CD4-positive, CD25-positive, alpha-beta regulatory T cell (primary cell): Measurements from ENCODE around the gene MAML2. TPM values are rescaled to one million over a fixed set of nuclear protein-coding genes. Genes with fewer than 3 reads are reported as not detected.
A peak's percentile ranks its signal among the peaks of the same experiment; 100 is the strongest.

ENCODE experiments used
- ATAC-seq, 2 donors: fragments of 150-1000 bp; cut with Tn5 transposase; one replicate each; pipeline ENCODE4 v1.10.0; 2021; ENCODE audit warnings: low read depth in 2 of 2, moderate number of reproducible peaks in 2 of 2, moderate library complexity in 1 of 2
- DNase-seq, 3 donors: peaks; one replicate each; pipeline versions ENCODE4 v3.0.0 to v3.0.0-alpha.2; 2012 to 2022; ENCODE audit warnings: mixed read lengths in 1 of 3
- H3K27ac ChIP-seq: one replicate; pipeline ENCODE4 v1.7.0; 2013; ENCODE audit warnings: mild to moderate bottlenecking, low read length; ENCODE audit not compliant: insufficient read depth, poor library complexity, severe bottlenecking
- H3K27me3 ChIP-seq: one replicate; pipeline ENCODE4 v1.7.0; 2013; ENCODE audit warnings: low read length; ENCODE audit not compliant: control insufficient read depth, insufficient read depth
- H3K36me3 ChIP-seq: one replicate; pipeline ENCODE4 v1.7.0; 2013; ENCODE audit warnings: mild to moderate bottlenecking, low read length, moderate library complexity; ENCODE audit not compliant: control insufficient read depth, insufficient read depth
- H3K4me1 ChIP-seq: 2 replicates; pipeline ENCODE4 v1.7.0; 2013; ENCODE audit warnings: mild to moderate bottlenecking, low read length; ENCODE audit not compliant: insufficient read depth, control insufficient read depth, poor library complexity, severe bottlenecking
- H3K4me3 ChIP-seq: one replicate; pipeline ENCODE4 v1.7.0; 2013; ENCODE audit warnings: low read depth, mild to moderate bottlenecking, low read length, moderate library complexity
- H3K9me3 ChIP-seq, 2 experiments: 1 replicate in 1 of 2; 2 replicates in 1 of 2; pipeline ENCODE4 v1.7.0; 2013; ENCODE audit warnings: low read length in 2 of 2, mild to moderate bottlenecking in 1 of 2, moderate library complexity in 1 of 2; ENCODE audit not compliant: control insufficient read depth in 2 of 2
- H3K27ac Mint-ChIP-seq, 3 donors: one replicate each; pipeline ENCODE4 v1.8.0; 2020 to 2022; ENCODE audit warnings: mild to moderate bottlenecking in 3 of 3, mixed read lengths in 3 of 3, moderate library complexity in 2 of 3
- H3K27me3 Mint-ChIP-seq: one replicate; pipeline ENCODE4 v1.8.0; 2022; ENCODE audit warnings: mild to moderate bottlenecking, mixed read lengths
- H3K36me3 Mint-ChIP-seq: one replicate; pipeline ENCODE4 v1.8.0; 2020; ENCODE audit warnings: mixed read lengths
- H3K4me1 Mint-ChIP-seq, 4 donors: one replicate each; pipeline ENCODE4 v1.8.0; 2020 to 2022; ENCODE audit warnings: mixed read lengths in 4 of 4, mild to moderate bottlenecking in 1 of 4
- H3K4me3 Mint-ChIP-seq, 4 donors: one replicate each; pipeline ENCODE4 v1.8.0; 2020 to 2022; ENCODE audit warnings: mild to moderate bottlenecking in 4 of 4, mixed read lengths in 4 of 4, moderate library complexity in 3 of 4
- H3K9me3 Mint-ChIP-seq, 7 donors: one replicate each; pipeline ENCODE4 v1.8.0; 2020 to 2022; ENCODE audit warnings: mixed read lengths in 7 of 7, mild to moderate bottlenecking in 3 of 7, moderate library complexity in 2 of 7
- polyA plus RNA-seq, 4 donors: library from polyadenylated mRNA; unstranded; fragments of 300-500 nt; fragmentation: Illumina TruSeq; gene quantifications; one replicate each; pipeline ENCODE4 v1.2.3, GENCODE V29; 2021
- total RNA-seq: library from RNA; stranded (reverse); gene quantifications from one replicate; pipeline ENCODE4 v1.2.3, GENCODE V29; 2022

The MAML2 gene
- total and polyA plus RNA-seq, 5 donors from 2014 or later: 4.1 to 35.6 (median 9.3) TPM

- DNase-seq (no peak), ATAC-seq (no peak)
- Histone ChIP-seq H3K27ac (no peak overlapping the region), H3K4me3 (no peak overlapping the region), H3K36me3 (peaks cover 13% of the 10 kb centered on the region), H3K27me3 (no peaks in the 10 kb centered on the region), H3K9me3 (no peaks in the 10 kb centered on the region), H3K4me1 (no peaks in the 10 kb centered on the region)
- Mint-ChIP-seq H3K4me1 (peaks cover 4 to 54% (median 22%) of the 10 kb centered on the region in 4 donors), H3K27ac (no peak overlapping the region), H3K9me3 (no peaks in the 10 kb centered on the region), H3K36me3 (peaks cover 11% of the 10 kb centered on the region), H3K27me3 (no peaks in the 10 kb centered on the region), H3K4me3 (no peak overlapping the region)
Measured at GRCh38 chr11:96086111-96086510, 256.9 kb downstream of the MAML2 start.

DNA sequence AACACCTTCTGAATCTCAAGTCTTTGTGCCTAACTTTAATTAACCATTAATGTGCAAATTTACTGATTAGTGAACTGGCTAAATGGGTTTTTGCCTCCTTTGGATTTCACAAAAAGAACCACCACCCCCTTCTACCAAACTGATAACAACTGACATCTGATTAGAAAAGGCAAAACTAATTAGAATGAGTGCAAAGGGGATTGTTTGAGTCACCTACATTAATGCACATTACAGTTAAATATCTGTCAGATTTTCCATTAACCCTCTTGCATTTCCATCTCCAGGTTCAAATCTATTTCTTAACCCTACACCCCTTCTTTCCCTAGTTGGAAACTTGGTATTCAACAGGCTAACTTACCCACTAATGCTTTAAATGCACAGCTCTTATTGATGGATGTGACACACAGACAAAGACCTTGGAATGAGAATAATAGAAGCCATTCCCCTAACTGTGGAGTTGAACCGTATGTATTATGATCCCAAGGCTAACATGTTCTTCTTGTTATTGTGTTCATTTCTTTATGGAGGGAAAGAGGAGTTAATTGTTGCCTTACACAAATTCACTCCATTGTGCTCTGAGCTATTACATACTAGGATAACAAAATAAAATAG lies 257.6 kb downstream of the MAML2 start:
- H3K4me1 Mint-ChIP-seq: peaks cover 4 to 58% (median 23%) of the 10 kb centered on the region in 4 donors
- peaks cover 8% of the 10 kb centered on the region for H3K36me3 Mint-ChIP-seq
- ATAC-seq: no peak
- H3K27ac Mint-ChIP-seq: peak overlapping the region in 1 of 3 donors; percentile 21
- no peak overlapping the region for H3K4me3 ChIP-seq
- no peaks in the 10 kb centered on the region for H3K9me3 Mint-ChIP-seq
- DNase-seq: no peak
- peaks cover 9% of the 10 kb centered on the region for H3K36me3 ChIP-seq
- no peaks in the 10 kb centered on the region for H3K27me3 Mint-ChIP-seq
- no peaks in the 10 kb centered on the region for H3K9me3 ChIP-seq
- H3K4me1 ChIP-seq: no peaks in the 10 kb centered on the region
- no peak overlapping the region for H3K4me3 Mint-ChIP-seq
- H3K27me3 ChIP-seq: no peaks in the 10 kb centered on the region
- no peak overlapping the region for H3K27ac ChIP-seq

GRCh38 chr11:96084610-96085318 lies 258.2 kb downstream of the MAML2 start:
- ATAC-seq: peak in 1 of 2 donors; percentile 25

DNA sequence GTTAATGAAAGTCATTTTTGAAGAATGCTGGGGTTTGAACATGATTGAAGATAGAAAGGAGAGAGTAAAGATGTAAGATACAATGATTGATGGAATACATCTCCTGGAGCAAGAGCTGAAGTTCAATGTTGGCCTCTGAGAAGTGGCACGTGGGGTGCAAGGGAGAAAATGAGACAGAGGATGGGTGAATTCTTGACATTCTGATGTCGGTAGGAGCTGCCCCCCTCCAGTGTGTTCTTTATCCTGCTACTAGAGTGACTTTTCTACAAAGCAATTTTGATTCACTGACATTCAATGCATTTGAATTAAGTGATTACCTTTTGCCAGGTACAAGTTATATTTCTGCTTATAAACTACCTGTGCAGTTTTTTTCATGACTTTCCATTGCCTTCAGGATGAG lies 260.1 kb downstream of the MAML2 start:
- no peak for DNase-seq
- no peak for ATAC-seq
- H3K4me3 Mint-ChIP-seq: no peak overlapping the region
- Histone ChIP-seq H3K9me3 (no peaks in the 10 kb centered on the region), H3K27me3 (no peaks in the 10 kb centered on the region), H3K4me3 (no peak overlapping the region), H3K27ac (no peak overlapping the region), H3K36me3 (peaks cover 2% of the 10 kb centered on the region), H3K4me1 (no peaks in the 10 kb centered on the region)
- no peaks in the 10 kb centered on the region for H3K27me3 Mint-ChIP-seq
- no peaks in the 10 kb centered on the region for H3K9me3 Mint-ChIP-seq
- H3K4me1 Mint-ChIP-seq: peaks cover 3 to 60% (median 24%) of the 10 kb centered on the region in 4 donors
- H3K27ac Mint-ChIP-seq: no peak overlapping the region
- peaks cover 6% of the 10 kb centered on the region for H3K36me3 Mint-ChIP-seq

More at GRCh38 chr11:96084610-96085318, 258.2 kb downstream of the MAML2 start:
- Histone ChIP-seq H3K36me3 (peaks cover 7% of the 10 kb centered on the region), H3K4me3 (no peak overlapping the region), H3K27ac (no peak overlapping the region), H3K4me1 (no peaks in the 10 kb centered on the region), H3K27me3 (no peaks in the 10 kb centered on the region), H3K9me3 (no peaks in the 10 kb centered on the region)
- Mint-ChIP-seq H3K4me3 (no peak overlapping the region), H3K36me3 (peaks cover 9% of the 10 kb centered on the region), H3K9me3 (no peaks in the 10 kb centered on the region), H3K4me1 (peaks cover 4 to 63% (median 27%) of the 10 kb centered on the region in 4 donors), H3K27me3 (no peaks in the 10 kb centered on the region), H3K27ac (peak overlapping the region in 1 of 3 donors; percentile 21)
- DNase-seq: no peak

DNA sequence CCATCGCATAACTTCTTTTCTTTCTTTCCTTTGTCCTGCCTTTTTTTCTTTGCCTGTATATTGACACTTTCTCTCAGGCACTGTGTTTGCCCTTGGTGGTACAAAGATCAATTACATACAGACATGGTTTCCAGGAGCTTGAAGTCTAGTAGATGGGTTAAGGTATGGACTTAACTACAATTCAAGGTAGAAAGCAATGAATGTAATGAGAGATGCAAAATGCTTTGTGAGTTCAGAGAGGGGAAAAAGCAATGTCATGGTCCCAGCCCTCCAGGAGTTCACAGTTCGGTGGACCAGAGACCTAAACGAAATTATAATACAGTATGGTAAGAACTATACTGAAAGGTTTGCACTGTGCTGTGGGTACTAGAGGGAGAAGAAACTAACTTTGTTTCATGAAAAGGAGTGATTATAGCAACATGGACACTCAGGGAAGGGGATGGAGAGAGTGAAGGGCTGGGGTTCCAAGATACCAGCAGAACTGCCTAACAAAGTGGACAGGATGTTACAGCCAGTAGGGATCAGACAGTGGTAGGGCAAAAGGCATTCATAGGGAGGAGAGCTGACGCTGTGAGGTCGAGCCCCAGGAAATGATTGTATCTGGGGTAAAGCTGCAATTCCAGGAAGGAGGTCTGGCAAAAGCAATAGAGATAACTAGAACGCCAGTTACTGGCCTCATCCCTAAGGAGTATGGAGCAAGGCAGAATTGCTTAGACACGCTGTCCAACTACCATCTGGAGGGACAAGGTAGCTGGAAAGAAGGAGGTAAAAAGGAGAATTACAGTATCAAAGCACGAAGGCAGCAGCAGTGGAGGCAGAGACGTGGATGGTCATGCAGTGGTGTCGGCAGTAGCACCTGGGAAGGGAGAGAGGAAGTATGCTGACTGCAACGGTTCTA lies 260.7 kb downstream of the MAML2 start:
- no peak for DNase-seq
- H3K27me3 ChIP-seq: no peaks in the 10 kb centered on the region
- H3K4me1 ChIP-seq: no peaks in the 10 kb centered on the region
- H3K9me3 ChIP-seq: no peaks in the 10 kb centered on the region
- no peak overlapping the region for H3K4me3 ChIP-seq
- H3K27ac Mint-ChIP-seq: no peak overlapping the region
- H3K36me3 Mint-ChIP-seq: peaks cover 8% of the 10 kb centered on the region
- H3K4me1 Mint-ChIP-seq: peaks cover 5 to 58% (median 27%) of the 10 kb centered on the region in 4 donors
- peaks cover 2% of the 10 kb centered on the region for H3K36me3 ChIP-seq
- no peak for ATAC-seq
- H3K27me3 Mint-ChIP-seq: no peaks in the 10 kb centered on the region
- H3K9me3 Mint-ChIP-seq: no peaks in the 10 kb centered on the region
- no peak overlapping the region for H3K27ac ChIP-seq
- H3K4me3 Mint-ChIP-seq: no peak overlapping the region

DNA sequence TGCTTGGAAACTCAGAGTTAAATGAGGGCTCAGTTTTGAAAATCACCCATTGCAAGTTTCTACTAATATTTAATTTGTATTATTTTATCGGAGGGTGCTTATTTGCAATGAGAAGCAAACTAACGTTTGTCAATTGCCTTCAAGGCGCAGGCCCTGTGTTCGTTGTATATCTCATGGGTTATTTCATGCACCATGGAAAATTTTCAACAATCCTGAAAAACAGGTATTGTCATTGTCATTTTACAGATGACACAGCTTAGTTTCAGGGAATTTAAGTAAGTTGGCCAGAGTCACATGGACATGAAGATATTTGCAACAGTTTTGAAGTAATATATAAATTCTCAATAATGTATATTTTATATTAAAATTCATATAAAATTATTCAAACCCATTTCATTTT lies 261.4 kb downstream of the MAML2 start:
- Mint-ChIP-seq H3K9me3 (no peaks in the 10 kb centered on the region), H3K27ac (no peak overlapping the region), H3K4me3 (no peak overlapping the region), H3K4me1 (peaks cover 5 to 56% (median 23%) of the 10 kb centered on the region in 4 donors), H3K27me3 (no peaks in the 10 kb centered on the region), H3K36me3 (peaks cover 8% of the 10 kb centered on the region)
- peaks cover 2% of the 10 kb centered on the region for H3K36me3 ChIP-seq
- no peaks in the 10 kb centered on the region for H3K27me3 ChIP-seq
- DNase-seq: no peak
- no peak overlapping the region for H3K4me3 ChIP-seq
- H3K27ac ChIP-seq: no peak overlapping the region
- no peaks in the 10 kb centered on the region for H3K4me1 ChIP-seq
- ATAC-seq: no peak
- H3K9me3 ChIP-seq: no peaks in the 10 kb centered on the region

DNA sequence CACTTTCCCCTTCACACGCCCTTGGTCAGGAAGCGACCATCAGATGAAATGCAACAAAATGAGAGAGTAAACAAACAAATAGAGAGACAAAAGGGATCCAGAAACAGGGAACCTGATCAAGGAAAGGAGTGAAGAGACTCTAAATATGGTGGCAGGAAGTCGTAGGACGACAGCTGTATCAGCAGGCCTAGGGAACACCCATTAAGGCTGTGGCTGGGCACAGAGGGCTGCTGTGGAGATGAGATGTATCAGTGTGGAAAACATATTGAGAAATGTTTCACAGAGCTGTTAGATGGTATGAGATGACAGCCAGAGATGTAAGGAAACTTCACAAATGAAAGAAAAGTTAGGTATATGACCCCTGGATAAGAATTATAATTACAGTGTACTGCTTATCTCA lies 263.3 kb downstream of the MAML2 start:
- H3K27ac ChIP-seq: no peak overlapping the region
- H3K27me3 ChIP-seq: no peaks in the 10 kb centered on the region
- no peak overlapping the region for H3K4me3 ChIP-seq
- H3K36me3 Mint-ChIP-seq: peaks cover 14% of the 10 kb centered on the region
- no peaks in the 10 kb centered on the region for H3K9me3 ChIP-seq
- ATAC-seq (peak in 1 of 2 donors; percentile 29), DNase-seq (no peak)
- no peaks in the 10 kb centered on the region for H3K9me3 Mint-ChIP-seq
- no peaks in the 10 kb centered on the region for H3K4me1 ChIP-seq
- H3K36me3 ChIP-seq: peaks cover 2% of the 10 kb centered on the region
- H3K4me1 Mint-ChIP-seq: peaks cover 10 to 56% (median 30%) of the 10 kb centered on the region in 4 donors
- H3K4me3 Mint-ChIP-seq: no peak overlapping the region
- peak overlapping the region in 1 of 3 donors; percentile 28 for H3K27ac Mint-ChIP-seq
- no peaks in the 10 kb centered on the region for H3K27me3 Mint-ChIP-seq
